H1 (cell line): ENCODE measurements around the gene PDE4D. TPM values are rescaled to one million over a fixed set of nuclear protein-coding genes. Genes with fewer than 3 reads are reported as not detected.

Experiments used
- CHD7 ChIP-seq: fragments of 300-600 bp; sonication (generic); IDR thresholded peaks from 2 replicates; pipeline ENCODE4 v1.7.1; 2012; ENCODE audit warnings: low read length, moderate library complexity, mild to moderate bottlenecking, inconsistent platforms; ENCODE audit not compliant: insufficient replicate concordance
- CTBP2 ChIP-seq: IDR thresholded peaks from 2 replicates; pipeline ENCODE4 v1.7.0; 2011; ENCODE audit warnings: borderline replicate concordance, mild to moderate bottlenecking, moderate library complexity, mixed read lengths, low read length; ENCODE audit not compliant: insufficient read depth, insufficient read length
- CTCF ChIP-seq, 3 experiments: IDR thresholded peaks; 1 replicate in 2 of 3; 2 replicates in 1 of 3; pipeline versions ENCODE4 v1.5.1 to v1.6.1; 2011; ENCODE audit warnings: low read length in 3 of 3, mild to moderate bottlenecking in 3 of 3, inconsistent platforms in 2 of 3, low read depth in 1 of 3, moderate library complexity in 1 of 3; ENCODE audit not compliant: insufficient read depth in 1 of 3; ENCODE audit errors: control extremely low read depth in 1 of 3
- KDM1A ChIP-seq: fragments of 200-600, 300-600 bp; sonication (generic); IDR thresholded peaks from 2 replicates; pipeline ENCODE4 v1.7.1; 2016; ENCODE audit warnings: mild to moderate bottlenecking, low read length, borderline replicate concordance
- MAFK ChIP-seq: IDR thresholded peaks from 2 replicates; pipeline ENCODE4 v1.6.1; 2012; ENCODE audit warnings: low read depth, mild to moderate bottlenecking, improper control_type of control experiment, low read length
- SIX5 ChIP-seq: IDR thresholded peaks from 2 replicates; pipeline ENCODE4 v1.6.1; 2011; ENCODE audit warnings: mild to moderate bottlenecking, low read depth, low read length
- SP4 ChIP-seq: IDR thresholded peaks from 2 replicates; pipeline ENCODE4 v1.6.1; 2012; ENCODE audit warnings: low read length, inconsistent platforms
- TCF12 ChIP-seq: IDR thresholded peaks from 2 replicates; pipeline ENCODE4 v1.6.1; 2011; ENCODE audit warnings: low read depth, mild to moderate bottlenecking, low read length
- polyA plus RNA-seq, 7 experiments: library from polyadenylated mRNA; depleted of rRNA in 3 of 7; stranded (reverse) in 5 of 7; unstranded in 2 of 7; fragments of >200 nt in 5 of 7; fragments of 200-250 nt in 2 of 7; gene quantifications; 1 replicate in 5 of 7; 2 replicates in 1 of 7; 4 replicates in 1 of 7; pipeline versions ENCODE4 v1.2.1 to v1.2.3, GENCODE V29; 2011 to 2013; ENCODE audit warnings: missing spikeins in 2 of 7, mixed read lengths in 2 of 7
- total RNA-seq: library from RNA; stranded (reverse); fragmentation: NEBNext Ultra II Directional; extraction: Animal tissue kit (Norgen Biotek cat#: 25700); gene quantifications from 2 replicates; pipeline ENCODE4 v1.2.1, GENCODE V29; 2021

The PDE4D gene
- total and polyA plus RNA-seq, 2 of the 8 experiments (the other 6 are each of a cell fraction or from before 2014, with no cell fraction given), result 2.3 to 3.7 TPM

GRCh38 chr5:59749782-59750520, 143.6 kb downstream of the PDE4D start (continued):
- TF ChIP-seq CHD7 (no peak), SIX5 (no peak), TCF12 (no peak), SP4 (no peak), KDM1A (no peak), MAFK (no peak), CTCF (IDR thresholded peaks at IDR 0.05; ENCODE audit: control extremely low read depth in 1 of 3, insufficient read depth in 1 of 3, low read depth in 1 of 3, low read length in 3 of 3) (no peak), CTBP2 (no peak)
